GM23248 (cell line): ENCODE results near the gene TTPAL. TPM values are rescaled to one million over a fixed set of nuclear protein-coding genes. Genes with fewer than 3 reads are reported as not detected.
A peak's percentile ranks its signal among the peaks of the same experiment; 100 is the strongest.

Experiments used
- DNase-seq: peaks from one replicate; pipeline ENCODE4 v3.0.0-alpha.2; 2015
- H2AFZ ChIP-seq: fragments of 200-600 bp; sonication (generic); 2 replicates; pipeline ENCODE4 v1.6.1; 2016; ENCODE audit warnings: antibody characterized with exemption
- H3F3A ChIP-seq: fragments of 200-600 bp; sonication (generic); 2 replicates; pipeline ENCODE4 v1.6.1; 2016; ENCODE audit warnings: mild to moderate bottlenecking, antibody characterized with exemption, mixed run types; ENCODE audit not compliant: insufficient read depth
- H3K27ac ChIP-seq: fragments of 200-600 bp; sonication (generic); 2 replicates; pipeline ENCODE4 v1.5.1; 2016; ENCODE audit warnings: mild to moderate bottlenecking
- H3K27me3 ChIP-seq: fragments of 200-600 bp; sonication (generic); replicated peaks from 2 replicates; pipeline ENCODE4 v1.6.1; 2016; ENCODE audit warnings: mild to moderate bottlenecking; ENCODE audit not compliant: insufficient read depth
- H3K36me3 ChIP-seq: fragments of 200-600 bp; sonication (generic); 2 replicates; pipeline ENCODE4 v1.6.1; 2016; ENCODE audit warnings: low read depth, mild to moderate bottlenecking
- H3K4me1 ChIP-seq: fragments of 200-600 bp; sonication (generic); 2 replicates; pipeline ENCODE4 v1.6.1; 2016; ENCODE audit warnings: mild to moderate bottlenecking; ENCODE audit not compliant: insufficient read depth
- H3K4me2 ChIP-seq: fragments of 200-600 bp; sonication (generic); one replicate; pipeline ENCODE4 v1.6.1; 2016; ENCODE audit warnings: mild to moderate bottlenecking; ENCODE audit not compliant: unreplicated experiment
- H3K4me3 ChIP-seq: fragments of 200-600 bp; sonication (generic); 2 replicates; pipeline ENCODE4 v1.5.1; 2016; ENCODE audit warnings: mild to moderate bottlenecking
- H3K79me2 ChIP-seq: fragments of 200-600 bp; sonication (generic); 2 replicates; pipeline ENCODE4 v1.6.1; 2016; ENCODE audit warnings: mild to moderate bottlenecking; ENCODE audit not compliant: insufficient read depth
- H3K9ac ChIP-seq: fragments of 200-600 bp; sonication (generic); 2 replicates; pipeline ENCODE4 v1.6.1; 2016; ENCODE audit warnings: mild to moderate bottlenecking
- H3K9me2 ChIP-seq: fragments of 200-600 bp; sonication (generic); 2 replicates; pipeline ENCODE4 v1.6.1; 2016; ENCODE audit warnings: mixed run types, mild to moderate bottlenecking, moderate library complexity; ENCODE audit not compliant: insufficient read depth
- H3K9me3 ChIP-seq: fragments of 200-600 bp; sonication (generic); one replicate; pipeline ENCODE4 v1.6.1; 2017; ENCODE audit warnings: low read depth
- H4K20me1 ChIP-seq: fragments of 200-600 bp; sonication (generic); 2 replicates; pipeline ENCODE4 v1.6.0; 2016; ENCODE audit not compliant: insufficient read depth
- EZH2 ChIP-seq: fragments of 200-600 bp; sonication (generic); IDR thresholded peaks from 2 replicates; pipeline ENCODE4 v1.6.1; 2018; ENCODE audit warnings: antibody characterized with exemption, mild to moderate bottlenecking; ENCODE audit not compliant: insufficient read depth, poor library complexity, severe bottlenecking
- EZH2phosphoT487 ChIP-seq: fragments of 200-600 bp; sonication (generic); IDR thresholded peaks from 2 replicates; pipeline ENCODE4 v1.6.1; 2018; ENCODE audit warnings: antibody characterized with exemption, moderate library complexity, mild to moderate bottlenecking, low read depth; ENCODE audit not compliant: insufficient read depth
- WGBS, 2 experiments: methylation state at CpG; one replicate each; pipeline ENCODE4 v1.1.6; 2015 to 2017; ENCODE audit warnings: low lambda C conversion rate in 2 of 2, low coverage in 1 of 2; ENCODE audit errors: missing lambda C conversion rate in 2 of 2; 5-methylcytosine and 5-hydroxymethylcytosine counted together
- in situ Hi-C: fragments of 300-500 bp; cut with MboI; formaldehyde crosslinking; loops from 2 replicates; pipeline ENCODE4 v1.15.0; 2020
- polyA plus RNA-seq: library from polyadenylated mRNA; unstranded; fragments of >200 nt; fragmentation: Nextera tagmentation; extraction: Ambion mirVana; gene quantifications from 2 replicates; pipeline ENCODE4 v1.2.1, GENCODE V29; 2016
- total RNA-seq: library from RNA; depleted of rRNA; stranded (reverse); fragments of >200 nt; shearing (Covaris generic); gene quantifications from 2 replicates; pipeline ENCODE4 v1.2.3, GENCODE V29; 2014

Gene TTPAL
- total and polyA plus RNA-seq, 2 experiments from 2014 or later = 11.8 to 19.6 TPM

DNA sequence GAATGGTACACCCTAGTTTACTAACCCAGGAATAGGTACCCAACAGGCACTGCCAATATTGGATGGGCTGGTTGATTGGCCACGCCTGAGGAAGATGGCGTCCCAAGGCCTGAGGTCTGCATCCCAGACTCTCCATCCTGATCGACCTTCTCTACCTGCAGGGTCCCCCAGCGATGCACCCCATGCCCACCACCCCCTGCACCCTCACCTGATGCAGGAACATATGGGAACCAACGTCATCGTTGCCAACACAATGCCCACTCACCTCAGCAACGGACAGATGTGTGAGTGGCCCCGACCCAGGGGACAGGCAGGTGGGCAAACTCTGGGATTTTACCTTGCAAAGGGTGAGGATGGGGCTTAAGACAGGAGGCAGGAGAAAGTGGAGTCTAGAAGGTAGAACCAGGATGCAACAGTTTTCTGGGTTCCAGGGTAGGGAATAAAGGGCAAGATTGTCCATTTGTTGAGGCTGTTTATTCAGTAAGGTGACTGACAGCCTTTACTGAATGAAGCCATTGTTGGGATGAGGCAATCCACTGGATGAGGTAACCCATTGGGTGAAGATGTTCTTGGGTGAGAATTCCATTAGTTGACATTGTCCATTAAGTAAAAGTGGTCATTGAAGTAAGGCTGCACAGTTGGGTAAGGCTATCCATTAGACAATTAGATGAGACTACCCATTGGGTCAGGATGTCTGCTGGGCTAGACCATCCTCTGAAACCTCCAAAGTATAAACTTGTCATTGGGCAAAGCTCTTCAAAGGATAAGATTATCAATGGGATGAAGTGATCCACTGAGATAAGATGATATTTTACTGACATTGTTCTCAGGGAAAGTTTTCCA lies 47.3 kb upstream of the TTPAL start:
- H3K4me3 ChIP-seq = no peak overlapping the region
- no peaks in the 10 kb centered on the region for H3K36me3 ChIP-seq
- H3K9me2 ChIP-seq = no peaks in the 10 kb centered on the region
- H3K79me2 ChIP-seq = no peaks in the 10 kb centered on the region
- H3K4me1 ChIP-seq = no peaks in the 10 kb centered on the region
- H3K27me3 ChIP-seq = peaks cover 21% of the 10 kb centered on the region
- no peak for TF ChIP-seq EZH2
- TF ChIP-seq EZH2phosphoT487 = no peak
- in situ Hi-C loops = no loop called here
- H3K27ac ChIP-seq = no peak overlapping the region
- no peaks in the 10 kb centered on the region for H3F3A ChIP-seq
- no peak overlapping the region for H3K9ac ChIP-seq
- H3K9me3 ChIP-seq = no peaks in the 10 kb centered on the region
- DNase-seq = no peak
- no peak overlapping the region for H3K4me2 ChIP-seq
- no peaks in the 10 kb centered on the region for H4K20me1 ChIP-seq
- 59 to 60% methylated on average over 8 of the region's 8 CpGs for WGBS, 2 experiments
- no peak overlapping the region for H2AFZ ChIP-seq

DNA sequence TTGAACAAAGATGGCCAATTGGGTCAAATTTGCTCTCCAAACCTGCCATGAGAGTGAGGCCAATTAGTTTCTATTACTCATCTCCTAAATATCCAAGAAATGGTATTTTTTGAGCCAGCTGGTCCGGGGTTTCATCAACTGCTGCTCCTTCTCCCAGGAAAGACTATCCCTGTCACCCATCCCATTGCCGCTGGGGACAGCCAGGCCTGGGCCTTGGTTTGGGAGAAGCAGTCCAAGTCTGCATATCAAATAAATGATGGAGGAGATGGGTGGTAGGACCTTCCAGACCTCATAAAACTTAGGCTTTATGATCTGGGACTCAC lies 46.7 kb upstream of the TTPAL start:
- WGBS, 2 experiments = 31 to 40% methylated on average over 2 of the region's 2 CpGs
- in situ Hi-C loops = no loop called here

DNA sequence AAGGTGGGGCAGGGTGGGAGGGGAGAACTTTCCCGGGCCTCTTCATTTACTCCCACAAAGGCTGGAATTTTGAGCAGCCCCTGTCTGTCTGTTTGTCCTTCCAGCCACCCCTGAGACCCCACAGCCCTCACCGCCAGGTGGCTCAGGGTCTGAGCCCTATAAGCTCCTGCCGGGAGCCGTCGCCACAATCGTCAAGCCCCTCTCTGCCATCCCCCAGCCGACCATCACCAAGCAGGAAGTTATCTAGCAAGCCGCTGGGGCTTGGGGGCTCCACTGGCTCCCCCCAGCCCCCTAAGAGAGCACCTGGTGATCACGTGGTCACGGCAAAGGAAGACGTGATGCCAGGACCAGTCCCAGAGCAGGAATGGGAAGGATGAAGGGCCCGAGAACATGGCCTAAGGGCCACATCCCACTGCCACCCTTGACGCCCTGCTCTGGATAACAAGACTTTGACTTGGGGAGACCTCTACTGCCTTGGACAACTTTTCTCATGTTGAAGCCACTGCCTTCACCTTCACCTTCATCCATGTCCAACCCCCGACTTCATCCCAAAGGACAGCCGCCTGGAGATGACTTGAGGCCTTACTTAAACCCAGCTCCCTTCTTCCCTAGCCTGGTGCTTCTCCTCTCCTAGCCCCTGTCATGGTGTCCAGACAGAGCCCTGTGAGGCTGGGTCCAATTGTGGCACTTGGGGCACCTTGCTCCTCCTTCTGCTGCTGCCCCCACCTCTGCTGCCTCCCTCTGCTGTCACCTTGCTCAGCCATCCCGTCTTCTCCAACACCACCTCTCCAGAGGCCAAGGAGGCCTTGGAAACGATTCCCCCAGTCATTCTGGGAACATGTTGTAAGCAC lies 46.0 kb upstream of the TTPAL start:
- Histone ChIP-seq H3K27me3 (peaks cover 31% of the 10 kb centered on the region), H3K4me2 (no peak overlapping the region), H3K79me2 (no peaks in the 10 kb centered on the region), H4K20me1 (no peaks in the 10 kb centered on the region), H3K9me2 (no peaks in the 10 kb centered on the region), H3K27ac (no peak overlapping the region), H3K9me3 (no peaks in the 10 kb centered on the region), H3K4me1 (no peaks in the 10 kb centered on the region), H3F3A (no peaks in the 10 kb centered on the region), H3K4me3 (no peak overlapping the region), H3K9ac (no peak overlapping the region), H2AFZ (no peak overlapping the region), H3K36me3 (no peaks in the 10 kb centered on the region)
- in situ Hi-C loops = no loop called here
- 74 to 79% methylated on average over 15 to 17 of the region's 17 CpGs for WGBS, 2 experiments
- TF ChIP-seq EZH2 (no peak), EZH2phosphoT487 (no peak)
- DNase-seq = no peak

More for the DNA sequence above, 46.7 kb upstream of the TTPAL start:
- H3F3A ChIP-seq = no peaks in the 10 kb centered on the region
- H3K27ac ChIP-seq = no peak overlapping the region
- H3K4me2 ChIP-seq = no peak overlapping the region
- no peaks in the 10 kb centered on the region for H3K79me2 ChIP-seq
- H3K9me2 ChIP-seq = no peaks in the 10 kb centered on the region
- H3K9me3 ChIP-seq = no peaks in the 10 kb centered on the region
- peaks cover 26% of the 10 kb centered on the region for H3K27me3 ChIP-seq
- H3K36me3 ChIP-seq = no peaks in the 10 kb centered on the region
- peak; percentile 20 for DNase-seq
- H3K4me3 ChIP-seq = no peak overlapping the region
- TF ChIP-seq EZH2 = no peak
- TF ChIP-seq EZH2phosphoT487 = no peak
- H4K20me1 ChIP-seq = no peaks in the 10 kb centered on the region
- H3K9ac ChIP-seq = no peak overlapping the region
- H3K4me1 ChIP-seq = no peaks in the 10 kb centered on the region
- no peak overlapping the region for H2AFZ ChIP-seq

DNA sequence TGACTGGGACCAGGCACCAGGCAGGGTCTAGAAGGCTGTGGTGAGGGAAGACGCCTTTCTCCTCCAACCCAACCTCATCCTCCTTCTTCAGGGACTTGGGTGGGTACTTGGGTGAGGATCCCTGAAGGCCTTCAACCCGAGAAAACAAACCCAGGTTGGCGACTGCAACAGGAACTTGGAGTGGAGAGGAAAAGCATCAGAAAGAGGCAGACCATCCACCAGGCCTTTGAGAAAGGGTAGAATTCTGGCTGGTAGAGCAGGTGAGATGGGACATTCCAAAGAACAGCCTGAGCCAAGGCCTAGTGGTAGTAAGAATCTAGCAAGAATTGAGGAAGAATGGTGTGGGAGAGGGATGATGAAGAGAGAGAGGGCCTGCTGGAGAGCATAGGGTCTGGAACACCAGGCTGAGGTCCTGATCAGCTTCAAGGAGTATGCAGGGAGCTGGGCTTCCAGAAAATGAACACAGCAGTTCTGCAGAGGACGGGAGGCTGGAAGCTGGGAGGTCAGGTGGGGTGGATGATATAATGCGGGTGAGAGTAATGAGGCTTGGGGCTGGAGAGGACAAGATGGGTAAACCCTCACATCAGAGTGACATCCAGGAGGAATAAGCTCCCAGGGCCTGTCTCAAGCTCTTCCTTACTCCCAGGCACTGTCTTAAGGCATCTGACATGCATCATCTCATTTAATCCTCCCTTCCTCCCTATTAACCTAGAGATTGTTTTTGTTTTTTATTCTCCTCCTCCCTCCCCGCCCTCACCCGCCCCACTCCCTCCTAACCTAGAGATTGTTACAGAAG lies 45.2 kb upstream of the TTPAL start:
- no peaks in the 10 kb centered on the region for H3K4me1 ChIP-seq
- 72 to 75% methylated on average over 7 of the region's 7 CpGs for WGBS, 2 experiments
- peaks cover 25% of the 10 kb centered on the region for H3K27me3 ChIP-seq
- no peaks in the 10 kb centered on the region for H3K9me2 ChIP-seq
- no peak overlapping the region for H3K9ac ChIP-seq
- H3F3A ChIP-seq = no peaks in the 10 kb centered on the region
- in situ Hi-C loops = no loop called here
- DNase-seq = no peak
- TF ChIP-seq EZH2 (no peak), EZH2phosphoT487 (no peak)
- H3K4me3 ChIP-seq = no peak overlapping the region
- H2AFZ ChIP-seq = no peak overlapping the region
- no peaks in the 10 kb centered on the region for H3K9me3 ChIP-seq
- no peaks in the 10 kb centered on the region for H3K36me3 ChIP-seq
- H4K20me1 ChIP-seq = no peaks in the 10 kb centered on the region
- no peak overlapping the region for H3K4me2 ChIP-seq
- H3K27ac ChIP-seq = no peak overlapping the region
- H3K79me2 ChIP-seq = no peaks in the 10 kb centered on the region
